CD4-positive, alpha-beta T cell treated with Interleukin-17A for 1 hour (primary cell): ENCODE measurements around the gene ARHGEF1.
A peak's percentile ranks its signal among the peaks of the same experiment; 100 is the strongest.

Source experiments
- DNase-seq: peaks from one replicate; pipeline ENCODE4 v3.0.0-alpha.2; 2020

Gene ARHGEF1

DNA sequence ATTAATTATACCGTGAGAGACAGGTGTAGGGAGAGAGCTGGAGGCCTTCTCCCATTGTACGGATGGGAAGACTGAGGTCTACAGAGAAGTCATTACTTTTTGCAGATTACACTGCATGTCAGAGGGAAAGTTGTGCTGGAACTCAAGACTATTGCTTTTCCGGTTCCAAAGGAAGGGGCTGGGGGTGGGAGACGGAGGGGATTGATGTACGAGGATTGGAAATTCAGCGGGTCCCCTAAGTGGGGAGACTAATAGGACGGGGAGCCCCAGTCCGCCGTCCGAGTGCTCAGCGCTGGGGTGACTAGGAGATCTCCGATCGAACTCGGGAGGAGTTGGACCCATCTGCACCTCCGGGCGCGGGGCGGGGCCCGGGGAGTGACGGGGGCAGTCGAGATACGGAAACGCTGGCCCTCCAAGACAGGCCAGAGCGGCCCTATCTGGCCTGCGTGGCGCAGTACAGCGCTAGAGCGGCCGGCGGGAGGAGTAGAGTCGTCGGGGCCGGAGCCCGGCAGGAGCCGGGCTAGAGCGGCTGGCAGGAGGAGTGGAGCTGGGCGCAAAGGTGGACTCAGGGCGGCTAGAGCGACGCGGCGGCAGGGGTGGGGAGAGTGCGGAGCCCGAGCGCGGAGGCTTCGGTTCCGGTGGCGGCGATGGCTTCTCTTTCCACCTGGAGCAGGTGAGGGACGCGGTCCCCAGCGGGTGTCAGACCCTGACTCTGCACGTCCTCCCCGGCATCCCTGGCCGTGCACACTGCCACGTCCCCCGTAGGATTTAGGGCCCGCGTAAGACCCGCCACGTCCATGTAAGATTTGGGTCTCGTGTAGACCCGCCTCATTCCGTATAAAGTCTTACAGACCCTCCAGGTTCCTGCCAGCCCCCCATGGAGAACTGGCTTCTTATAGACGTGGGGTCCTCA is 1.1 kb downstream of the ARHGEF1 start:
- peak; percentile 92 for DNase-seq

DNA sequence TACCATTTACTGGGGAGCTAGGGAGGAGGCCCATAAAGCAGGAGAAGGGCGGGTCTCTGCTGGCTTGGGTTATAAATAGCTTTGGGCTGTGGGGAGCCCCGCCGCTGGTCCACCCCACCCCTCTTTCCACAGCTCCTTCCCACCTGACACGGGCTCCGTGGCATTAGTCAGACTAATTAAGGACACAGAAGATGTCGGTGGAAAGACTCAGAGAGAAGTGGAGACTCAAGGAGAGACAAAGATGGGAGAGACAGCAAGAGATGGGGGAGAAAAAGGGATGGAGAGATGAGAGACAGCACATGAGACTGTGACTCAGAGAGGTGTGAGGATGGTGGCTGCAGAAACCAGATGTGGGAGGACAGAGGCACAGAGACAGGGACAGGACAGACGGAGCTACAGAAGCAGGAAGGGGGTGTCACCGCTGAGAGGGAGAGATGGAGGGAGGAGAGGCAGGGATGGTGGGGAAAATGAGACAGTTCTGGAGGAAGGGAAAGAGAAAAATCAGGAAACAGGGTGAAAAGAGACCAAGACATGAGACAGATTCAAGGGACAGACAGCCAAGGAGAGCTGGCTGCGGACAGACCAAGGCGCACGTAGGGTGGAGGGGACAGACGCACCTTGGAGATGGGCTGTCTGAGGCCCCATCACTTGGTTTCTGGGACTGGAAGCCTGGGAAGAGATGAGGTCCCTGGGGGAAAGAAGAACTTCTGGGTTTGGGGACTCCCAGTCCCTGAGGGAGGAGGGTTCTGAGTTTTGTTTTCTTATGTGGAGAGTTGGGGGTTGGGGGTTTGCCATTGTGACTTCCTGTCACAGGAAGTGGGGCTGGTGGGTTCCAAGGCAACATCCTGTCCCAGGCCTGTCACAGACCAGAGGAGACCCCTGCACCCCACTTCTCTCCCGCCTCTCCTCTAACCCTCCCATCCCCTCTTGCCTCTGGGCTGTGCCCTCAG is 4.1 kb downstream of the ARHGEF1 start:
- DNase-seq, result peak; percentile 82

DNA sequence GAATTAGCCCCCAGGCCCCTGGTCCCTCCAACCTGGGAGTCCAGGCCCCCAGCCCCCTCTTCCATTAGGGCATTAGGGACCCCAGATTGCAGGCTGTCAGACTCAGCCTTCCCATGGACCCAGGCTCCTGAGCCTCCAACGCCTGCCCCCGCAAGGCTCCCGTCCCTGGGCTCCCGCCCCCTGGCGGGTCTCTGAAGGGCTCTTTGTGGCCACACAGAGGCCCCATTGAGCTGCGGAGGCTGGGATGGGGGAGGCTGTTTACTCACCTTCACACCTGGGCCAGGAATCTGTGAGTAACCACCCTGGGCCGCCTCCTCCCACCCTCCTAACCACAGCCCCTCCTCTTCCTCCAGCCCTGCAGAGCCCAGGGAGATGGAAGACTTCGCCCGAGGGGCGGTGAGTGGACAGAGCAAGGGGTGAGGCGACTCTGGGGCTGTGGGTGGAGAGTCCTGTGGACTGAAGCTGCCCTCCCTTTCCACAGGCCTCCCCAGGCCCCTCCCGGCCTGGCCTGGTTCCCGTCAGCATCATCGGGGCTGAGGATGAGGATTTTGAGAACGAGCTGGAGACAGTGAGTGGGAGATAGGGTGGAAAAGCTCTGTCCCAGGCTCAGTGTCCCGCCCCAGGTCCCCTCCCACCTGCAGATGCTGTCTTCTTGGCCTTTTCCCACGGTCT is 4.9 kb downstream of the ARHGEF1 start:
- peak; percentile 84 for DNase-seq

DNA sequence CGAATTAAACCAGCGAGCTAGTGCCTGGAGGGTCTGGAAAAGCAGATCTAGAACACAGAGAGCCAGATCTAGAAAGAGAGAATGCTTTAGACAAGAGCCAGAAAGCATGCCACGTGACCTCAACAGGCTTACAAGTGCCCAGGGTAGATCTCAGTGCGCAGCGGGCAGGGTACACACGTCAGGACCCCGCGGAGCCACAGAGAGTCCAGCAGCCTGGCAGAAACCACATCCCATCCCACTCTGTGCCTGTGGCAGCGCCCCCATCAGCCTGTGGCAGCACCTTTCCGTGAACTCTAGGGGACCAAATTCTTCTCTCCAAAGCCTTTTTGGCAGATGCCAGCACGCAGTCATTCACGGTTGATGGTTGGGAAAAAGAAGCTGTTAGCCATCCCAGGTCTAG is 5.9 kb downstream of the ARHGEF1 start:
- no peak for DNase-seq

DNA sequence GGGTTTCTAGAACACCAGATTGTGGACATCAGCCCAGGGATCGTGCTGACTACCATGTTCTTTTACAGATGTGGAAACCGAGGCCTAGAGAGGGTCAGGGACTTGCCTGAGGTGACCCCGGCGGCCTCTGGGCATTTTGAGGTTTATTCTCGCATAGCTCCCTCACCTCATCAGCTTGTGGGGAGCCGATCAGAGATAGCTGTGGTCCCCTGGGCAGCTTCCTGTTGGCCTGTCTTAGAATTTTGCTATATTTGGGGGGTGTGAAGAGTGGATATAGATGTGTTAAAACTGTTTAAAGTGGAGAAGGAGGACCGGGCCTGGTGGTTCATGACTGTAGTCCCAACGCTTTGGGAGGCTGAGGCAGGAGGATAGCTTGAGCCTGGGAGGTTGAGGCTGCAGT is 6.9 kb downstream of the ARHGEF1 start:
- DNase-seq, result no peak

DNA sequence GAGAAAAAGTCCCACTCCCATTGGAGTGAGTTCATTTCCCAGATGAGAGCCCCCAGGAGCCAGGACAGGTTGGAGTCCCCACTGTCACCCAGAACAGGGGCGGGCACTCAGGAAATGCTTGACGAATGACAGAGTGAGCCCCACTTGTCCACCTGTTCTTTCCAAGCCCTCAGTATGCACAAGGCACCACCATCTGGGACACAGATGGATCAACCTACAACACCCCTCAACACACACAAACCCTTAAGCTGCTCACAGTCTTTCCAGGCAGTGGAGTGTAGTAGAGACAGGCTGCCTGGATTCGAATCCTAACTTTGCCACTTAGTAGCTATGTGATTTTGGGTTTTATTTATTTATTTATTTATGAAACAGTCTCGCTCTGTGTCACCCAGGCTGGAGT is 8.0 kb downstream of the ARHGEF1 start:
- DNase-seq, result no peak

DNA sequence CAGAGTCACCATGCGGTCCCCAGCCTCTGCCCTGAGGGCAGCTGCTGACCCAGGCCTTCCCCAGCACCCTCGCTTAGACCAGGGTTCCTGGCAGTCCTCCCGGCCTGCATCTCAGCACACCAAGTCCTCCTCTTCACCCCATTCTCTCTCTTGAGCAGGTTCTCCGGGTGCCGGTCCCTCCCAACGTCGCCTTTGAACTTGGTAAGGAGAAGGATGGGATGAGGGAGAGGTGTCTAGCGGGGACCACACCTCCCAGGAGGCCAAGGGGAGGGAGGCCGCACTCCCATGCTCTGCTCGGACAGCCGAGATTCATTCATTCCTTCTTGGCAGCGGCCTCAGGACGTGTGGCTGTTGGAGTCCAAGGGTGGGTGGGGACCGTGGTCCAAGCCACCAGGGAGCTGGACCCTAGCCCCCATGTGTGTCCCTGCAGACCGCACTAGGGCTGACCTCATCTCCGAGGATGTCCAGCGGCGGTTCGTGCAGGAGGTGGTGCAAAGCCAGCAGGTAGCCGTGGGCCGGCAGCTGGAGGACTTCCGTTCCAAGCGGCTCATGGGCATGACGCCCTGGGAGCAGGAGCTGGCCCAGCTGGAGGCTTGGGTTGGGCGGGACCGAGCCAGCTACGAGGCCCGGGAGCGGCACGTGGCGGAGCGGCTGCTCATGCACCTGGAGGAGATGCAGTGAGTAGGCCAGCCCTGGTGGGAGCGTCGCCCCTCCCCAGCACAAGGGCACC is 9.4 kb downstream of the ARHGEF1 start:
- no peak for DNase-seq

DNA sequence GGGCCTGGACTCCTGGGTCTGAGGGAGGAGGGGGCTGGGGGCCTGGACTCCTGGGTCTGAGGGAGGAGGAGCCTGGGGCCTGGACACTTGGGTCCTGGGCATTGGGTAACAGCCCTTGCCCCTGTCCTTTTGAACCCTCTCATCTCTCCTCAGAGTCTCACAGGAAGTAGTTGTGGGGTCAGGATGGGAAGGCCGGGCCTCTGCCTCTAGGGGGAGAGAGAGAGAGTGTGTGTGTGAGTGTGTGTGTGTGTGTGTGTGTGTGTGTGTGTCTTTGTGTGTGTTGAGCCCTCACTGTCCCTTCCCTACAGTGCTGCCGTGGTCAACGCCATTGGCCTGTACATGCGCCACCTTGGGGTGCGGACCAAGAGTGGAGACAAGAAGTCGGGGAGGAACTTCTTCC is 10.9 kb downstream of the ARHGEF1 start:
- peak; percentile 46 for DNase-seq

DNA sequence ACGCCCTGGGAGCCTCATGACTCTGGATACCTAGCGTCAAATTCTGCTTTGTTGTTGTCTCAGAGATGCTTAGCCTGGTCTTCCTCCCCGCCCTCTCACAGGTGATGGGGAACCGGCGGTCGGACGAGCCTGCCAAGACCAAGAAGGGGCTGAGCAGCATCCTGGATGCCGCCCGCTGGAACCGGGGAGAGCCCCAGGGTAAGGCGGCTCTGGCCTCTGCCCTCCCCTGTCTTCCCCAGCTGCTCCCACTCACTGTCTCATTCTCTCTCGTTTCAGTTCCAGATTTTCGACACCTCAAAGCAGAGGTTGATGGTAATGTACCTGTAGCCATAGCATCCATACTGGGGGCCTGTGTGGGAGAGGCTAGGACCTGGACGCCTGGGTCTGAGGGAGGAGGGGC is 11.4 kb downstream of the ARHGEF1 start:
- no peak for DNase-seq

DNA sequence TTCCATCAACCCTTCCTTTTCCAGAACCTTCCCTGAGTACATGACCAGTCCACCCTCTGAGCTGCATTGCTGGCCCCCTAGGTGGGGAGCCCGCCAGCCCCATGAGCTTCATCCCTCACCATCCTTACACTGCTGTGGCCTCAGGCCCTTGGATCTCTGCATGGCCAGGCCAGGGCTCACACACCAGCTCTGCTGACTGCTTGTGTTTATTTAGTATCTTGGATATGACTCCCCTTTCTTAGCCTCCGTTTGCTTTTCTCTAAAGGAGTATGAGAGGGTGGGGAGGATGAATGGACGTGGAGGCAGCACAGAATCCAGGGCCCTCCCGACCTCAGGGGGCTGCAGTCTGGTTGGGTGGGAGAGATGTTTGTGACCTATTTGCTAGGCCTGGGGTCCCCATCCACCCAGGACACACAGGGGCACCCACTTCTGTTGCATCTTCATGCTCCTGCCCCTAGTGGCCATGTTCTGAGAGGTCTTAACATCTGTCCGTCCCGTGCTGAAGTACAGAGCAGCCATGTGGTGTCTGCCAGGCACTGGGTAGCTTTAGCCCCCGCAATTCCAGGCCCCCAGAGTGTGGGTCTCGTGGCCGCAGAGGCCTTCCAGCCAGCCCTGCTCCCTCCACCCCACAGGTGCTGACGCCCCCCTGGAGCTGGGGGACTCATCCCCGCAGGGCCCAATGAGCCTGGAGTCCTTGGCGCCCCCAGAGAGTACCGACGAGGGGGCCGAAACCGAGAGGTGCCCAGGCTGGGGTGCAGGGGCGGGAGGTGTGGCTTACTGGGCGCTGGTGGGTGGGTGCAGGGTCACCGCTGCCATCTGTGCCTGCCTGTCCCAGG is 13.0 kb downstream of the ARHGEF1 start:
- DNase-seq, result no peak

DNA sequence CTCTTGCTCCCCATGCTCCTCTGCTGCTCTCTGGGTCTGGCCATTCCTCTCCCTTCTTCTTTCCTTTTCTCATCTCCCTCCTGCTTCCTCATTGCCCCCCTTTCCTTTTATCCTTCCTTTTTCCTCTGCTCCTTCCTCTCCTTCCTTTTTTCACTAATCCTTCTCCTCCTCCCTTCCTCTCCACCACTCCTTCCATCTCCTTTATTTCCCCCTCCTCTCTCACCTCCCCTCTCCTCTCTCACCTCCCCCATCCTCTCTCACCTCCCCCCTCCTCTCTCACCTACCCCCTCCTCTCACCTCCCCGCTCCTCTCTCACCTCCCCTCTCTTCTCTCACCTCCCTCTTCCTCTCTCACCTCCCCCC is 13.6 kb downstream of the ARHGEF1 start:
- no peak for DNase-seq

DNA sequence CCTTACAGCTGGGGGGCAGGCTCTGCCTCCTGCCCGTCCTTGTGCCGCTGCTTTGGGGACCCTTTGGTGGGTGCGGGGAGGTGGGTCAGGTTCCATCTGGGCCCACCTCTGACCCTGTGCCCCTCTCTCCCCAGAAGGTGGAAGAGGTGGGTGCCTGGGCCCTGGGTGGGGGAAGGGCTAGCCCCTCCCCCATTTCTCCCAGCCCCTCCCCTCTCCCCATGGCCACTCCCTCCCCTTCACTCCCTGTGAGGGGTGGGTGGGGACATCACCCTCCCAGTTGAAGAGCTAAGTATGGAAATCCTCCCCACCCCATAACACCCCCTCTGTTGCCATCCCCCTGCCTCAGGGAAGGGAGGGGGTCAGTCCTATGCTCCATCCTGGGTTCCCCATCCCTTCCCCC is 14.2 kb downstream of the ARHGEF1 start:
- DNase-seq, result no peak

DNA sequence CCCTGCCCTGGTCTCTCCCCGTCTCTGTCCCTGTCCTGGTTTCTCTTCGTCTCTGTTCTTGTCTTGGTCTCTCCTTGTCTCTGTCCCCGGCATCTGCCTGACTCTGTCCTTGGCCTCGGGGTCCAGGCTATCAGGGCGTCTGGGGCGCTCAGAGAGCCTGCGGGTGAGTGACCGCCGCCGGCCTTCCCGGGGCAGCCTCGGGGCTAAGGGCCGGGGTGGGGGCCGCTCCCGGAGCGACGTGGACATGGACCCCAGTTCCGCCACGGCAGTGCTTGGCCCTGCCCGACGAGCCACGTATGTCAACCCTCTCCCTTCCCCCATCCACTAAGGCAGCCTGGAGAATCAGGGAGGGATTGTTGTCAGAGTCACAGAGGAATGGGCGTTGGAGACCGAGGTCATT is 14.8 kb downstream of the ARHGEF1 start:
- DNase-seq, result no peak

DNA sequence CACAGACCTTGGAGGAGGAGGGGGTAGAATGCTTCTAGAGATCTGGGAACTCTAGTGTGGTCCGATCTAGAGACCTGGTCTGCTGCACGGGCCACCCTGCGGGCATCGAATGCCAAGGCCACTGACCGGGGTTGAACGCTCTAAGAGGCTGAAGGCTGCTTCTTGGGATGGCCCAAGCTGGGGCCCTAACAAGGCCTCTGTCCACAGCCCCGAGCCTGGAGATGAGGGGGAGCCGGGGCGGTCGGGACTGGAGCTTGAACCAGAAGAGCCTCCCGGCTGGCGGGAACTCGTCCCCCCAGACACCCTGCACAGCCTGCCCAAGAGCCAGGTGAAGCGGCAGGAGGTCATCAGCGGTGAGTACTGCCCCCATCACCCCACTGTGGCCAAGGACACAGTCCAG is 15.3 kb downstream of the ARHGEF1 start:
- DNase-seq, result no peak

DNA sequence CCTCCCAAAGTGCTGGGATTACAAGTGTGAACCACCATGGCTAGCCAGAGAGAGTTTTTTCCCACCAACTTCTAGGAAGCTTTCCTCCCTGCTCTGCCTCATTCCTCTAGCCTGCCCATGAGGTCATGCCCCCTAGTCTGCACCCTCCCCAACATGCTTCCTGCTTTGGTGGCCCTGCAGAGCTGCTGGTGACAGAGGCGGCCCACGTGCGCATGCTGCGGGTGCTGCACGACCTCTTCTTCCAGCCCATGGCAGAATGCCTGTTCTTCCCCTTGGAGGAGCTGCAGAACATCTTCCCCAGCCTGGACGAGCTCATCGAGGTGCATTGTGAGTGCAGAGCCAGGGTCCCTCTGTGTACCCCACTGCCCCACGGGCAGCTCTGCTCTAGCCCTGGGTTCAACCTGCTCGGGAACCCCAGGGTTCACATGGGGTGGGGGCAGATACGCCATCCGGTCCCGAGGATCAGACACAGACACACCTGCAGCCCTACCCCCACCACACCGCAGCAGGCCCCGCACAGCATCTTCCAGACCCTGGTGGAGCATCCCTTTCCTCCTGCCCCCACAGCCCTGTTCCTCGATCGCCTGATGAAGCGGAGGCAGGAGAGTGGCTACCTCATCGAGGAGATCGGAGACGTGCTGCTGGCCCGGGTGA is 18.9 kb downstream of the ARHGEF1 start:
- no peak for DNase-seq

DNA sequence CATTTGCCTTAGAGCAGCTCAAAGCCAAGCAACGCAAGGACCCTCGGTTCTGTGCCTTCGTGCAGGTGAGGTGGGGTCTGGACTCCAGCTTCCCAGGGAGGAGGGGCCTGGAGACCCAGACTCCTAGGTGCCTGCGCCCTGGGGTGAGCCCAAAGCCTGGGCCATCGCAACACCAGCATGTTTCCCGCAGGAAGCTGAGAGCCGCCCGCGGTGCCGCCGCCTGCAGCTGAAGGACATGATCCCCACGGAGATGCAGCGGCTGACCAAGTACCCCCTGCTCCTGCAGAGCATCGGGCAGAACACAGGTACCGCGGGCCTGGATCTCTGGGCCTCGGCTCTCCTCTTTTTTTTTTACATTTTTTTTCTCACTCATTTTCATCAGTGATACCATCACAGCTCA is 19.6 kb downstream of the ARHGEF1 start:
- no peak for DNase-seq

DNA sequence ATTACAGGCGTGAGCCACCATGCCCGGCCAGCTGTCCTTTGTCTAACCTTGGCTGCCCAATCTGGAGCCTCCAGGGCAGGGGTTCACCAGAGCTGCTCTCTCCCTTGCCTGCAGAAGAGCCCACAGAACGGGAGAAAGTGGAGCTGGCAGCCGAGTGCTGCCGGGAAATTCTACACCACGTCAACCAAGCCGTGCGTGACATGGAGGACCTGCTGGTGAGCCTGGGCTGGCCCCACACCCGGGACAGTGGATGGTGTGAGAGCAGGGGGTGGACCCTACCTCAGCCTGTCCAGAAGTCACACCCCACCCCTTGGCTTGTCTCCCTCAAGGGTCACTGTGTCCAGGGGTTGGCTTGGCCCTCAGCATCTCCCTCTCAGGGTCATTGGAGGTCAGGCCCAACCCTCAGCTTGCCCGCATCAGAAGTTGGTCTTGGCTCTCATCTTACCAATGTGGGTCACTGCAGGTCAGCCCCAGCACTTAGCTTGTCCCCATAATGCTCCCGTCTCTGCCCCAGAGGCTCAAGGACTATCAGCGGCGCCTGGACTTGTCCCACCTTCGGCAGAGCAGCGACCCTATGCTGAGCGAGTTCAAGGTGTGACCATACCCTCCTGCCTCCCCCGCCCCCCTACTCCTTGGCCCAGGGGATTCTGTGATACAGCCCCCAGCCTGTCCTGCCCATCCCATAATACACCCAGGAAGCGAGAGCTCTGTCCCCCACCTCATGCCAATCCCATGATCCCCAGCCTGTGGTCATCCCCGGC is 20.4 kb downstream of the ARHGEF1 start:
- no peak for DNase-seq

DNA sequence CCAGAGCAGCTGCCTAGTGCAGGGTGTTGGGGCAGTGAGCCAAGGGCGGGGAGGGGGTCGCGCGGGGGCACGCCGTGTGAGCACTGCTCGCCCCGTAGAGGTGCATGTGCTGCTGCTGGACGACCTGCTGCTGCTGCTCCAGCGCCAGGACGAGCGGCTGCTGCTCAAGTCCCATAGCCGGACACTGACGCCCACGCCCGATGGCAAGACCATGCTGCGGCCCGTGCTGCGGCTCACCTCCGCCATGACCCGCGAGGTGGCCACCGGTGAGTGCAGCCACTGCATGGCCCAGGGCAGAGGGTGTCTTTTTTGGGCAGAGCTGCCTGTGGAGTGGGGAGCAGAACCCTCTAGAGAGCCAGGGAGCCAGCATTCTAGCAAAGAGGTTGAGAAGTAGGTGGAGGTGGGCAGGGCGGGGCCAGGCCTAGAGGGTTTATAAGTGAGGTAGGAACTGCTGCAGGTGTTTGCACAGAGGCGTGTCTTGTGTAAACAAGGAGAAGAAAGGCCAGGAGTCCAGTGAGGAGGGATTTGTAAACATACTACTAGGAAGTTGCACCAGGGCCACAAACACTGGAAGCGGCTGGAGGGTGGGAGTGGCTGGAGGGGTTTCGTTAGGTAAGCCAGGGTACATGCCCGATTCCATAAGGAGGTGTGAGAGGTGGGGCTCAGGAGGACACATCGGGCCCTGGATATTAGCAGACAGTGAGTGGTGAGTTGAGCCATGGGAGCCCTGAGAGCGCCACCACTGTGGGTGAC is 21.3 kb downstream of the ARHGEF1 start:
- DNase-seq, result no peak

DNA sequence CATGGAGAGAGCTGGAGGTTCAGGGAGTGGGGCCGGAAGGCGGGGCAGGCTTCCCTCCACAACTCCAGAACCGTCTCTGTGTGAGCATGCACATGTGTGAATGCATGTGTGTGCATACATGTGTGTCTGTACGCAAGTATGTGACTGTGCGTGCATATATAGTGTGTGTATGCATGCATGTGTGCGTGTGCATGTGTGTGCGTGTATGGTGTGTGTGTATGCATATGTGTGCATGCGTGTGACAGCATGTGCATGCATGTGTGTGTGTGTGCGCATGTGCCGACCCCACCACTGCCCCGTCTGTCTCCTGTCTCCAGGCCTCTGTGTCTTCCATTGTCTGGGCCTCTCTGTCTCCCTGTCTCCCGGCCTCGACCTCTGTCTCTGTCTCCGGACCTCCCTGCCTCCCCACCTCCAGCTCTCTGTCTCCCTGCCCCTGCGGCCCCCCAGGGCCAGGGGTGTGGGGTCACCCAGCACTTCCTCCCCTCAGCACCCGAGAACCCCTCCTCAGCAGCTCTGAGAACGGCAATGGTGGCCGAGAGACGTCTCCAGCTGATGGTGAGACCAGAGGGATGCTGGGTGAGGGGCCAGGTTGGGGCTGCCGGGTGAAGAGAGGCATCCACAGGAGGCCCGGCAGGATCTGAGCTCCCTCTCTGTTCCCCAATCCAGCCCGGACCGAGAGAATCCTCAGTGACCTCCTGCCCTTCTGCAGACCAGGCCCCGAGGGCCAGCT is 22.5 kb downstream of the ARHGEF1 start:
- no peak for DNase-seq
